Subcutaneous abdominal adipose tissue (tissue), 5 donors: ENCODE data around the gene HBM.
A peak's percentile ranks its signal among the peaks of the same experiment; 100 is the strongest.
"Not testable (repeated sequence)": the region's sequence is repeated elsewhere in the genome, so short reads cannot be mapped to it uniquely, and the experiment has no call there.

Source experiments
- H3K27ac ChIP-seq: one replicate; pipeline ENCODE4 v1.7.0; 2013; ENCODE audit warnings: low read depth, mild to moderate bottlenecking, inconsistent platforms, low read length, moderate library complexity
- H3K27me3 ChIP-seq, 5 donors: one replicate each; pipeline ENCODE4 v1.7.0; 2013; ENCODE audit warnings: low read length in 5 of 5, inconsistent platforms in 1 of 5; ENCODE audit not compliant: control insufficient read depth in 5 of 5, insufficient read depth in 4 of 5
- H3K36me3 ChIP-seq, 5 donors: one replicate each; pipeline ENCODE4 v1.7.0; 2013; ENCODE audit warnings: low read length in 5 of 5; ENCODE audit not compliant: control insufficient read depth in 5 of 5, insufficient read depth in 5 of 5
- H3K4me1 ChIP-seq, 5 donors: one replicate each; pipeline ENCODE4 v1.7.0; 2013; ENCODE audit warnings: low read length in 5 of 5, mild to moderate bottlenecking in 3 of 5, moderate library complexity in 1 of 5; ENCODE audit not compliant: control insufficient read depth in 5 of 5, insufficient read depth in 5 of 5
- H3K4me3 ChIP-seq, 5 donors: one replicate each; pipeline ENCODE4 v1.7.0; 2013; ENCODE audit warnings: low read length in 5 of 5, low read depth in 1 of 5
- H3K9ac ChIP-seq, 5 donors: one replicate each; pipeline ENCODE4 v1.7.0; 2013; ENCODE audit warnings: low read length in 5 of 5, mild to moderate bottlenecking in 4 of 5, moderate library complexity in 3 of 5
- H3K9me3 ChIP-seq, 5 donors: one replicate each; pipeline ENCODE4 v1.7.0; 2013; ENCODE audit warnings: low read length in 5 of 5; ENCODE audit not compliant: control insufficient read depth in 5 of 5
- donor health status: healthy.
- donor health status: healthy.
- donor health status: healthy.
- donor health status: healthy.
- donor health status: healthy.

The HBM gene

GRCh38 chr16:165539-166374 lies at the start of gene HBM:
Gene HBM, plus strand, starts transcription at chr16:165978. Its CDS starts 20 bp downstream, at chr16:165998.
- Histone ChIP-seq H3K36me3 (no peaks in the 10 kb centered on the region), H3K9me3 (no peaks in the 10 kb centered on the region), H3K9ac (no peak within 1 kb of the TSS), H3K4me3 (peak within 1 kb of the TSS in 1 of 5 donors; percentile 37), H3K27me3 (peaks cover 37 to 51% (median 47%) of the 10 kb centered on the region in 5 donors), H3K4me1 (peaks cover 0 to 18% (median 16%) of the 10 kb centered on the region in 5 donors), H3K27ac (no peak within 1 kb of the TSS)

GRCh38 chr16:116015-116414 lies 49.8 kb upstream of the HBM start:
- no peak overlapping the region for H3K27ac ChIP-seq
- H3K36me3 ChIP-seq, result peaks cover 0 to 52% (median 36%) of the 10 kb centered on the region in 5 donors
- no peaks in the 10 kb centered on the region for H3K27me3 ChIP-seq
- H3K9ac ChIP-seq, result no peak overlapping the region
- peaks cover 0 to 13% (median 9%) of the 10 kb centered on the region in 5 donors for H3K4me1 ChIP-seq
- no peaks in the 10 kb centered on the region for H3K9me3 ChIP-seq
- H3K4me3 ChIP-seq, result no peak overlapping the region

GRCh38 chr16:117379-118365 lies 48.1 kb upstream of the HBM start:
- H3K27me3 ChIP-seq, result no peaks in the 10 kb centered on the region
- peaks cover 0 to 13% (median 9%) of the 10 kb centered on the region in 5 donors for H3K4me1 ChIP-seq
- no peak overlapping the region for H3K4me3 ChIP-seq
- H3K9ac ChIP-seq, result no peak overlapping the region
- H3K9me3 ChIP-seq, result no peaks in the 10 kb centered on the region
- peaks cover 0 to 40% (median 27%) of the 10 kb centered on the region in 5 donors for H3K36me3 ChIP-seq
- no peak overlapping the region for H3K27ac ChIP-seq

- H3K4me1 ChIP-seq, result peaks cover 0 to 3% (median under 1%) of the 10 kb centered on the region in 5 donors
- H3K36me3 ChIP-seq, result peaks cover 0 to 40% (median 23%) of the 10 kb centered on the region in 5 donors
- no peak overlapping the region for H3K9ac ChIP-seq
- H3K4me3 ChIP-seq, result no peak overlapping the region
- H3K9me3 ChIP-seq, result no peaks in the 10 kb centered on the region
- H3K27ac ChIP-seq, result no peak overlapping the region
- H3K27me3 ChIP-seq, result no peaks in the 10 kb centered on the region
These were observed 46.9 kb upstream of the HBM start for GRCh38 chr16:118857-119256.

- Histone ChIP-seq H3K4me1 (peaks cover 0 to 4% (median 0%) of the 10 kb centered on the region in 5 donors), H3K36me3 (peaks cover 0 to 38% (median 21%) of the 10 kb centered on the region in 5 donors), H3K9ac (no peak overlapping the region)
These were observed 46.5 kb upstream of the HBM start for GRCh38 chr16:119295-119694.

GRCh38 chr16:119835-120491 lies 45.8 kb upstream of the HBM start:
- no peak overlapping the region for H3K4me3 ChIP-seq
- H3K36me3 ChIP-seq, result peaks cover 0 to 39% (median 17%) of the 10 kb centered on the region in 5 donors
- no peaks in the 10 kb centered on the region for H3K27me3 ChIP-seq
- no peaks in the 10 kb centered on the region for H3K9me3 ChIP-seq
- peaks cover 0 to 4% (median 0%) of the 10 kb centered on the region in 5 donors for H3K4me1 ChIP-seq
- H3K27ac ChIP-seq, result no peak overlapping the region
- no peak overlapping the region for H3K9ac ChIP-seq

More at GRCh38 chr16:119295-119694, 46.5 kb upstream of the HBM start:
- H3K27ac ChIP-seq, result no peak overlapping the region
- no peaks in the 10 kb centered on the region for H3K9me3 ChIP-seq
- no peaks in the 10 kb centered on the region for H3K27me3 ChIP-seq
- no peak overlapping the region for H3K4me3 ChIP-seq

GRCh38 chr16:120756-121155 lies 45.0 kb upstream of the HBM start:
- H3K9ac ChIP-seq, result no peak overlapping the region
- no peaks in the 10 kb centered on the region for H3K9me3 ChIP-seq
- no peak overlapping the region for H3K4me3 ChIP-seq
- peaks cover 0 to 35% (median 21%) of the 10 kb centered on the region in 5 donors for H3K36me3 ChIP-seq
- H3K27ac ChIP-seq, result no peak overlapping the region
- peaks cover 0 to 4% (median 0%) of the 10 kb centered on the region in 5 donors for H3K4me1 ChIP-seq
- H3K27me3 ChIP-seq, result no peaks in the 10 kb centered on the region

GRCh38 chr16:122361-122760 lies 43.4 kb upstream of the HBM start:
- H3K4me3 ChIP-seq, result no peak overlapping the region
- no peaks in the 10 kb centered on the region for H3K27me3 ChIP-seq
- no peak overlapping the region for H3K9ac ChIP-seq
- H3K27ac ChIP-seq, result no peak overlapping the region
- peaks cover 0 to 4% (median 0%) of the 10 kb centered on the region in 5 donors for H3K4me1 ChIP-seq
- H3K36me3 ChIP-seq, result peaks cover 0 to 23% (median 18%) of the 10 kb centered on the region in 5 donors
- no peaks in the 10 kb centered on the region for H3K9me3 ChIP-seq

GRCh38 chr16:123558-124350 lies 42.0 kb upstream of the HBM start:
- H3K4me1 ChIP-seq, H3K9me3 ChIP-seq, H3K9ac ChIP-seq, H3K27ac ChIP-seq, H3K4me3 ChIP-seq, H3K27me3 ChIP-seq: not testable (repeated sequence)
- peaks cover 0 to 17% (median 13%) of the 10 kb centered on the region in 5 donors for H3K36me3 ChIP-seq
